NCI-H526 treated with DMSO at 0.1 percent for 48 hours (cell line): Measurements from ENCODE around the gene PRUNE2.

Experiments used
- DNase-seq: peaks from one replicate; lab custom pipeline; 2025; lab: John Stamatoyannopoulos, UW

PRUNE2 gene

DNA sequence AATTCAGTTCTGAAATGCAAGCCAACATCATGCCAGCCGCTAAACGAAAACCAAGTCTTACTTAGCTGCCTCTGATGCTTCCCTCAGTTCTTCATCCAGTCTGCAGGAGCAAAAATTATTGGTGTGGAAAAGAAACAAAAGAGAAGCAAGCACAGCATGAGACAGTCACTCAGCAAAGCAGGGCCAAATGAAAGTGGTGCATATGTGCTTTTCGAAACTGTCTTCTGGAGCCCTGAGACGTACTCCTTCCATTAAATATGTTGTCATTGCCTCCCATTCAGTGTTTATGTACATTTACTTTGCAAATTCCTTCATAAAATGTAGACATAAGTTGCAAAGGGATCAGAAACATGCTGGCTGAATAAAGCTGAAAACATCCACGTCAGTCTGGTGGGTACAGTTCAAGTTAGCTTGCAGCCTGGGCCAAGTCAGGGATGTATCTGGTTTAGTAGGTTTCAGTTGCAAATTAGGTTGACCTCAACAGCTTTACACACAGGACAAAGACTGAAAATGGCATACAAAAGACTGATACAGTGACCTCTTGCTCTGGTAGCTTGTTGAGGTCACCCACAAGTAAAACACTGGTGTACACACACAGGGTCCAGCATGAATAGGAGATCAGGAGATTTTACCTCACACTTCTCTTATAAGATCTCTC lies 281.4 kb downstream of the PRUNE2 start:
- DNase-seq = no peak

DNA sequence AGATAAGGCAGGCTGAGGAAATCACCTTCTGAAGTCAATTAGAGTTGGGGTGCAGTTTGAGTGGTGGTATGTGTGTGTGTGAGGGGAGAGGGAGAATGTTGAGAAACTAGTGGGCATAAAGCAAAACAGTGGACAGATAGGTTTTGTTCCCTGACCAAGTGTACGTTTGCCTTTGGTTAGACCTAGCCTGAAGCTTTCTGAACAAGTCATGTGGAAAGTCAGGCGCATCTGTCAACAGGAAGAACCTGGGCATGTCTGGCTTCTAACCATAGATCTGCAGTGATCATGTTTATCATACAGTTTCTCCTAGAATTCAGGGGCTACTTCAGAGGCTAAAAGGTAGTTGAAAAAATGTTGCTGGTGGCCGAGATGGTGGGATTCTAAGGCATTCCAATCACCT lies 284.9 kb downstream of the PRUNE2 start:
- no peak for DNase-seq

DNA sequence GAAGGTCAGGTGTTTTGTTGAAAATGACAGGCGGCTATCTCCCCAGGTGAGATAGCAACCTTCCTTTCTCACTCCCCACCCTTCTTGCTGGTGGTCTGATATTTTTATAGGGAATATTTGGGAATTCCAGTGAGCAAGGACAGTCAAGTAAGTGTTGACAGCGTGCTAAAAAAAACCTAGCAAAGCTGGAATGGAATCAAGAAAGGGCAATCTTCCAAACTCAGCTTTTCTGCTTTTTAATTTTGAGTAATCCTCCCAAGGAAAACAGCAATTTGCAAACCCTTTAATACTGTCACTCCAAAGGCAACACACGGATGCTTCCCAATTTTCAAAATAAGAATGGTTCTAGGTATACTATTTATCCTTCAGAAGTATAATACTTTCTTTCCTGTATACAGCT lies 285.3 kb downstream of the PRUNE2 start:
- no peak for DNase-seq

DNA sequence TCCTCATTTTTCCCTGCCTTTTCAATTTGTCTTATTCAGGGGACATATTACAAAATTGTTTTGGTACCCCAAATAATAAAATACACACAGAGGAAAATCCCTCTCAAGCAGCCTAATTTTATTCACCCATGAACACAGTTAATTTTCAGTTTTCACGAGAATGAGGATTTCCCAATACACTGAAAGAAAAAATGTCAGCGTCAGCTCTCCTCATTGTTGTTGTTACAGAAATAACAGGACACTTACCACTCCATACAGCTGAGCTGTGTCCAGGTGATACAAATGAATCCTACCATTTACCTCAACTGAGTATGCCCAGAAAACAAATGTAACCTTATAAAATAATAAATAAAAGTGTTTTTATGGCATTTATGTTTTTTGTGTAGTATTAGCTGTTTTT lies 286.3 kb downstream of the PRUNE2 start:
- no peak for DNase-seq

DNA sequence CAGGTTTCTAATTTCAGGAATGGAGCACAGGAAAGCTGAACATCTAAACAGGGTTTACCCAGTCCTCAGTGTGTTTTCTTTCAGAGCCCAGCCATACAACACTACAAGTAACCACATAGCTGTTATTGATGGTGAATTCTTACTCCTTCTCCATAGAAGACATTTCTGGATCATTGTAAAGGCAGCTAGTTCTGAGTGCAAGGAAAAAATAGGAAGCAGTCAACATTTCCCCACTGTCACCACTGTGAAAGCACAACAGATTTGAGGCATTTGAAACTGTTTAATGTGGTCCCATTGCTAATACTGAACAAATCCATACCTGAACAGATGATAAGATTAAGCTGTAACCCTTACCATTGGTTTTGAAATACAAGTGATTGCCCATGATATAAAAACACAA lies 286.7 kb downstream of the PRUNE2 start:
- DNase-seq = no peak

DNA sequence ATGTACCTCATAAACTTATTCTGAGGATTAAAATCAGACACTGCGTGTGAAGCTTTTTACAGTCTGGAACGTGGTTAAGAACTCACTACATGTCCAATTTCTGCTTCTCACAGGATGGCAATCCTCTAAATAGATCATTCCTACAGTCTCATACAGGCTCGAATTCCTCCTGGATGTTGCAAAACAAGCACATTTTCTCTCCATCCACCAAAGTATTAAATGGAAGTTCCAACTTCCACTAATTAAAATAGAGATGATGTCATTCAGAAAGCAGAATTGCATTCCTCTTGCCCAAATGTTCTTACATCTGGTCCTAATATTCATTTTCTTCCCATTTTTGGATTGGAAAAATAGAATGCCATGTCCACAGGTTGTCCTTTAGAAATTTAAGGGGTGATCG lies 287.2 kb downstream of the PRUNE2 start:
- DNase-seq = no peak

DNA sequence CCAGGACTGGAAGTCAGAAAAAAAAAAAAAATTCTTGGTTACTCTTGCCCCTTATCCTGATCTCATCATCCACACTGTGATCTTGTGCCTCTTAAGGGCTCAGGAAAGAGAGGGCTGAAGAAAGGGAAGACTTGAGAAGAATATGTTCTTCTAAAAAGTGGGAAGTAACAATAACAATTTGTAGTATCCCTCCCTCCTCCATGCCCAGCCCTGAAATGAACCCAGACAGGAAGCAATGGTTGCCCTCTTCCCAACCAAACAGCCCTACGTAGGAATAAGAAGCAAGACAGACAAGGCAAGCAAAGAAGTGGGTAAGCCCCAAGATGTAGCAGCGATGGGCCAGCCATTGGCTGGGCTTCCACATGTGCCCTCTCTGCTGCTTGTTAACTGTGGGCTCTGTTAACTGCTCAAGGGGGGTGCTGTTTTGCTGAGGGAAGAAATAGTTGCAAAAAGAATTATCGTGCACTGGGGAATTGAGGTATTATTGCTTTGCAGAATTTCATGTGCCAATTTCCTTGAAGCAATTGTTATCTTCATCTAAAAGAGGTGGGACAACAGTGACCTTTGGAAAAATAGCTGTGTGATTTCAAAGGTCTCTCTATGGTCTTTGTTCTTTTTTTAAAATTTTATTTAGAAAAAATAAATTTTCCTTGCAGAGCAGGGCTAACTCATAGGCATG lies 288.3 kb downstream of the PRUNE2 start:
- DNase-seq = no peak

DNA sequence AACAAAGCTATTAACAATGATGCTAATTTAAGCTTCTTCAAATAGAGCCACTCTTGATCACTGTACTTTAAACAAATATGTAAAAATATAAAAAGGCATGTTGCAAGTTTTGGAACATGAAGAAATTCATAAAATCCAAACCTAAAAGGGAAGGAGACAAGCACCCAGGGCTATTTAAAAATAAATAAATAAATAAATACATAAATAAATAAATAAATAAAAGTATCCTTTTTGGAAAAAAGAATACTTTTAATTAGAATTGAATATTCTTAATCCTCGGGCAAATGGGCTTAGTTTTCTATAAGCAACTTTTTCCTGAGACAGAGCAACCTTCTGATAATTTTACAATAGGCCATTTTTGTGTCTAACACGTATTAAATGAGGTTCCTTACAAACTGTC lies 289.1 kb downstream of the PRUNE2 start:
- no peak for DNase-seq

DNA sequence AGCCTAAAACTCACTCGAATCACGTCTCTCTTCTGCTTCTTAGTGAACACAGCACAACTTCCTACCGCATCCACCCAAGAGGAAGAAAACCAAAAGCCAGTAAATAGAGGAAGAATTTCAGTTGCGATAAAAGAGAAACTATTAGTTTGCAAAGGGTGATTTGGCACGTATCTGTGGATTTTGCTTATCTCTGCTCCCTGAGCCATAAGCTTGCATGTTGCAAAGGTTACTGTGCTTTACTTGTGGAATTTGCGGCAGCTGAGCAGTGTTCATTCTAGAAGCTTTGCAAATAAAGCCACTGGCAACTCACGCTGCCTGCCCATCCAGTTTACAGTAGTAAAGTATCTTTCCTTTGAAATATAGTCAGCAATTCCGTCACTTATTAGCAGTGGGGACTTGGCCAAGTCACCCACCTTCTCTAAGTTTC lies 290.7 kb downstream of the PRUNE2 start:
- DNase-seq = no peak

DNA sequence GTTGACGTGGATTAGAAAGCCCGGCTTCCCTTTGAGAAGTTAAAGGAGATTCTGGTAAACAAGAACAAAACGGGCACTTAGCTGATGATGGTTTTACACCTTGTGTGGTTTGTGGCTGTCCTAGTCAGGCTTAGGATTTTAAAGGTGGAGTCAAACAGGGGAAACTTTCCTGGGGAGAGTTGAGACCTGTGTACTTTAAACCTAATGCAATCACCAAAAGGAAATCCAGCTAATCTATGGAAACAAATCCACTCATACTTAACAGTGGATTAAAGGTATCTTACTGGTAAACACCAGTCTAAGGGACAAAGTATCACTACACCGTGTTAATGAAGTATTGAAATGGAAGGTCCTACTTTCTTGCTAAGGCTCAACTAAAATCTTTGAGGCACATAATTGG lies 291.9 kb downstream of the PRUNE2 start:
- DNase-seq = no peak

DNA sequence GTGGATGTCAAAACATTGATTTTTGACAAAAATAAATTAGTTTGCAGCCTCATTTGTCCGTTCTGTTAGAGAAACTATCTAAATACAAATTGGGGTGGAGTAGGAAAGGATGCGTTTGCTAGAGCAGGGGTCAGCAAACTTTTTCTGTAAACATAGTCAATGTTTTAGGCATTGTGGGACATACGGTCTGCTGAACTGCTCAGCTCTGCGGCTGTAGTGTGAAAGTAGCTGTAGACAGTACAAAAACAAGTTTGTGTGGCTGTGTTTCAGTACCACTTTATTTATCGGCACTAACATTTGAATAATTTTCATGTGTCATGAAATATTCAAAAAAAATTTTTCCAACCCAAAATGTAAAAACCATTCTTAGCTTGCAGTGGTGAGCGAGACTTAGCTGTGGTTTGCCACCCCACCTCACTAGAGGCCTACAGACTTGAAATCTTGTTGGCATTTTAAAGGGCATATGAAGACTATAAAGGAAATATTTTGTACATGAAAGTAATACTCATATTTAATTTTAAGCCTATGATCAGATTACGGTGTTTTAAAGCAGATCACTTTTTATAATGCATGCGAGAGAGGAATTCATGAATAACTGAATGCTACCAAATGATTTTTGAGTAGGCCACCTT lies 292.6 kb downstream of the PRUNE2 start:
- DNase-seq = no peak

DNA sequence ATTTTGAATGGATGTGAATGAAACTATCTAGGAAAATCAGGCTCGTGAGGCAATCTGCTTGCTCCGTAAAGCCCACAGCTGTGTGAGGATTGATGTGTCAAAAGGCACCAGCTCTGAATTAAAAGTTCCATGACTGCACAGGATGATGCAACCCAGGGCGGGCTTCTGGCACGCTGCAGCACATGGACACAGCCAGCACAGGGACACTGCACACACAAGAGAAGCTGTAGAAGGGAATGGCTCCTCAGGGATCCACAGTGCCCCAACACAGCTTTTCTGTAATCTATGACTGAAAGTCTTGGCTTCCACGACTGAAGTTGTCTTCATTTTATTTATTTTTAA lies 295.9 kb downstream of the PRUNE2 start:
- DNase-seq = no peak

DNA sequence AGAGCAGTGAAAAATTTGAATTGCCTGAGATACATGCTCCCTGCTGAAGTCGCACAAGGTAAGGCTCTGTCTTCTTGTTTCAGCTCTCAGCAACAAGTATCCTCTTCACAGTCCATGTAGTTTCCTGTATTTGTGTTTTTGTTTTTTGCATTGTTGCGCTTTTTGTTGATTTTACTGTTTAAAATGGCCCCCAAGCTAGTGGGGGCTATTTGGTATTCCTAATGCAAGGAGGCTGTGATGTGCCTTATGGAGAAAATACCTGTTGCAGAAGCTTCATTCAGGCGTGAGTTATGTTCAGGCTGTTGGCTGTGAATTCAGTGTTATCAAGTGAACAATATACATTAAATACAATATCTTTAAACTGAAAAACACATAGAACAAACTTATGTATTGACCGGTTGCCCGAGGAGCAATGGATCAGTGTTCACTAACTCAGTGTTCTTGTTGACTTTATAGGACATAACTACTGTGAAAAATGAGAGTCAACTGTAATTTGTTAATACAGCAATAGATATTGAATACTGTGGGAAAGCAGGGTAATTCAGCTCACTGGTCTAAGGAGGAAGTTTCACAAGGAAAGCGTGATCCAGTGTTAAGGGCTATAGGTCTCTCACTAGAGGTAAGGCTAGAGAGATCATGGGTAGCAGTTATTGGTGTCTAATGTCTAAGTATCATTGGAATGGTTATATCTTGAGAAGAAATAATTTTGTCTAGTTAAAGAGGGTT lies 296.5 kb downstream of the PRUNE2 start:
- no peak for DNase-seq

DNA sequence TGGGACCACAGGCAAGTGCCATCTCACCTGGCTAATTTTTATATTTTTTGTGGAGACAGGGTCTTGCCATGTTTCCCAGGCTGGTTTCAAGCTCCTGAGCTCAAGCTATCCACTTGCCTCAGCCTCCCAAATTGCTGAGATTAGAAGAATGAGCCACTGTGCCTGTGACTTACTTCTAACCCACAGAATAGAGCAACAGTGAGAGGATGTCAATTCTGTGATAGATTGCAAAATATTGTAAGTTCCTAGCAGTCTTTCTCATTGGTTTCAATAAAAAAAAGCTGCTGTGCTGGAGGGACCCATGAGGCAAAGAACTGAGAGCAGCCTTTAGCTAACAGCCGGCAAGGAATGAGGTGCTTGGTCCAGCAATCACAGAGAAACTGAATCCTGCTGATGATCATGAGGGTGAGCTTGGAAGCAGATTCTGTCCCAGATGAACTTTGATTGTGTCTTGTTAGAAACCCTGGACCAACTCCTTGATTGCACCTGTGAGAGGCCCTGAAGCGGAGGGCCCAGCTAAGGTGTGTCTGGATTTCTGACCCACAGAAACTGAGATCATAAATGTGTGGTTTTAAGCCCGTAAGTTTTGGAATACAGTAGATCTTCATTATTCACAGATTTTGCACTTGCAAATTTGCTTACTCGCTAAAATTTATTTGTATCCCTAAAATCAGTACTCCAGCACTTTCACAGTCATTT lies 297.2 kb downstream of the PRUNE2 start:
- DNase-seq = no peak

DNA sequence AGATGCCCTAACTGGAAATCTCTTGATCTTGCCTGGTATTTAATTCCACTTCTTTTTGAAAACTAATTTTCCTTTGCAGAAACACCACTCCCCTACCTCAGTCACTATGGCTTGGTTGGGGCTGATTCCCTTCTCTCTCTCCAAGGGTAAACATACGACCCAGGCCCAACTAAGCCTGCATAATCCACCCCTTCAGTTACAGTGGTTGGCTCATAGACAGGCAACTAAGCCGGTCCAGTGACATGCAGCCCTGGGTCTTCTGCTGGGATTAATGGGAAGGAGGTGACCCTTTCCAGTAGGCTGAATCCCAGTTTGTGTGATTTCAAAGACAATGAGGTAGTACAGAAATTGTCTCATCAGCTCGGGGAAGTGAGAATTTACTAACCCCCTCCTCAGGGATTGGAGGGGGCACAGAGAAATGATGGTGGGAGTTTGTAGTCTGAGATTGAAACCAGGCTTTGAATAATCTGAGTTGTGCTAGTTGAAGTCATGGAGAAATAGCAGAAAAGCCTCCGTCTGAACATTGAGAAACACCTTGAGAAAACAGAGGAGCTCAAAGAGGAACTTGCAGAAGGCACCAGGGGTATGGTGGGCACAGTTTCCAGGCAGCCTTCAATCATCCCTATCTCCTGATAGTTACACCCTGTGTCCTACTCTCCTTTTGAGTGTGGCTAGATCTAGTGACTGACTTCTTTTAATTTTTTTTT lies 298.0 kb downstream of the PRUNE2 start:
- no peak for DNase-seq

DNA sequence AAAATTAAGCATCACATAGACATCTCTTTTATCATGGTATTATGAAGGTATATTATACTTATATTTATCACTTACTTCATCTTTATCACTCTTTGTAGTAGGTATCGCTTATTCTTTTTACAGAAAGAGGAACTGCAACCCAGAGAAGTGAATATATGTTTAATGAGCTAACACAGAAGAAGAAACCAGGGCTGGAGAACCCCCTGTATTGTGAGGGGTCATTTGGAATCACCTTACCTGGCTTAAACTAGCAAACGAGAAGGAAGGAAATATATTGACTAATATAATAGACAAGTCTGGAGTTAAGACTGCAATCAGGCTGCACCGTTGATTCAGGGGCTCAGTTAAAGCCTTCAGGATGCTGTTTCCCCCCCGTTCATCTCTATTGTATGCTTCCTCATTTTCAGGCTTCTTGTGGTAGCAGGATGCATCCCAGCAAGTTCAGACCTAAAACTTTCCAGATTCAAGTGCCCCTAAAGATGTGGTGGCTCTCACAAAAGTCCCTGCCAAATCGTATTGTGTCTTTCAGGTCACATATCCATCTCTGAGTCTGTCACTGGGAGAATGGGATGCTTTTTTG lies 300.5 kb downstream of the PRUNE2 start:
- no peak for DNase-seq

DNA sequence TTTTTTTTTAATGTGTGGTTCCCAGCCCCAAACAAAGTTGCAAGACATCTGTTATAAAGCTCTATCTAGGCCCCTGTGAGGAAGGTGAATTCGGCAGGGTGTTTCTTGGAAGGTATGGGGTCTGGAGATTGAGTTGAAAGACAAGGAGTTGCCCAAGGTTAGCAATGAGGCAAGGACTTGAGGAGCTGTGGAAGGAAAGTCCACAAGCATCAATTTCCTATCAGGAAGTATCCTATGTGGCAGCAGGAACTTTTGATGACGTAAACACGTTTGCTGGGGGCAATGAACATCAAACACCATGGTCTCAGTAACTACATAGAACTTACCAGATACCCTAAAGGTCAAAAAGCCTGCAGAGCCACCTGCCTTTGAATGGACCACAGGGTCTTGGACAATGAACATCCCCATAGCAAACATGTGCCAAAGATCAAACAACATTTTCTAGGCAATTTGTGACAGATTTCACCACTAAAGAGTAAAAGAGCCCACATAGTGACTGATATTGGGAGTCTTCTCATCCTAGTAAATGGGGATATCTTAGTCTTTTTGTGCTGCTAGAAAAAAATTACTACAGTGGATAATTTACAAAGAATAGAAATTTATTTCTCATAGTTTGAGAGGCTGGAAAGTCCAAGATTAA lies 301.9 kb downstream of the PRUNE2 start:
- no peak for DNase-seq

DNA sequence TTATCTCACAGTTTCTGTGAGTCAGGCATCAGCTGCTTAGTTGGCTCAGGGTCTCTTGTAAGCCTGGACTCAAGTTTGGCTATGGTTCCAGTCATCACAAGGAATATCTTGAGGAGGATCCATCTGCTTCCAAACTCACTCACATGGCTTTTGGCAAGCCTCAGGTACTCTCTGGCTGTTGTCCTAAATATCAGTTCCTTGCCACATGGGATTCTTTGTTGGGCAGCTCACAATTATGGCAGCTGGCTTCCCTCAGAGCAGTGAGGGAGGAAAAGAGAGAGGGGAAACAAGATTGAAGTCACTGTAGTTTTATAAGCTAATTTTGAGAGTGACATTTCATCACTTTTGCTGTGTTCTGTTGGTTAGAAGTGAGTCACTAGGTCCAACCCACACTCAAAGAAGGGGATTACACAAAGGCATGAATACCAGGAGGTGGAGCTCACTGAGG lies 302.4 kb downstream of the PRUNE2 start:
- DNase-seq = no peak

DNA sequence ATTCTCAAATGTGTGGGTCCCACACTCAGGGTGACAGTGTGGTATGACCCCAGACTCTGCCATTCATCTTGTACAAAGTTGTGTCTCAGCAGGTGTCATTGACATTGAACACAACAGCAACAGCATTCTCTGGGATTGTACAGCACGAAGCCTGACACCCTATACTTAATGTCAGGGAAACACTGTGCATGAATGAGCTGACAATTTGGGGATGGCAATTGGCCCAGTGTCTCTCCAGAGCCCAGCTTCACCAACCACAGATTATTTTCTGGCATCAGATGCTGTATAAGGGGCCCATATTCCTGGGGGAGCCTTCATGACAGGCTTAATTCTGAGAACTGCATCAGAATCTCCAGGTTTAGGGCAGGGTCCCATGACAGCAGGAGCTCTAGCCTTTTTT lies 303.7 kb downstream of the PRUNE2 start:
- no peak for DNase-seq

DNA sequence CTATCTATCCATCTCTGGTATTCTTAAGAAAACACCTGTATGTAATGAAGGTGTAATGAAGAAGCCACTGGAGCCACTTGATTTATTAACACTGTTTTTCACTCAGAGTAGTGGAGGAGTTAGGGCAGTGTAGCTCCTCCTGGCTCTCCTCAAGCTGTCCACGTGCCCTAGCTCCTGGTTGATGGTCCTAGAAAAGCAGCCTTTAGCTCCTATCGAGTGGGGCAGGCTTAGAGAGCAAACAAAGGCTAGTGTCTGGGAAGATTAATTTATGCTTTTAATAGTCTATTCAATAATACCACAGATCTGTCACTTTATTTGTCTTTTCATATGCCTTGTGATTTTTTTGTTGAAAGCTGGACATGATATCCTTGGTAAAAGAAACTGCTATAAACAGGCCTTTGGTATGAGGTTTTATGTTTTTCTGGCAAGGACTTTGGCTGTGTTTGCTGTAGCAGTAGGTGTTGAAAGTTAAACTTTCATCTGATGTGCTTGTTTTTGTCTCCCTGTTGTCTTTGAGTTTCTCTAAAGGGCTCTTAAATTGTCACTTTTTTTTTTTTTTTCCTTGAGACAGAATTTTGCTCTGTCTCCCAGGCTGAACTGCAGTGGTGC lies 305.8 kb downstream of the PRUNE2 start:
- DNase-seq = no peak
